ENCODE measurements around the gene ZNF124.
"Not testable (repeated sequence)": the region's sequence is repeated elsewhere in the genome, so short reads cannot be mapped to it uniquely, and the experiment has no call there.

Gene ZNF124

DNA sequence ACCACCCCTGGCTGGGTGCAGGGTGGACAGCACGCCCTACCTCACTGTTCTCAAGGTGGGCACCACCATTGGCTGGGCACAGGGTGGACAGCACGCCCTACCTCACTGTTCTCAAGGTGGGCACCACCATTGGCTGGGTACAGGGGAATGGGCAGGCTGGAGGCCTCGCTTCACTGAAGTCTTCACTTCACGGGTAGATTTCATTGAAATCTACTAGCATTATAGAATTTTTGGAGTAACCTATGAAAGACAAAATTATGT, 51.5 kb downstream of the ZNF124 start:
- not testable (repeated sequence) for H2BK12ac ChIP-seq (ENCODE audit: low read length in 2 of 2); H3K4ac ChIP-seq (ENCODE audit: low read depth in 1 of 2, low read length in 2 of 2); DNase-seq; H3K27me3 ChIP-seq (ENCODE audit: control insufficient read depth in 1 of 2, insufficient read depth in 1 of 2, low read length in 2 of 2); H3K14ac ChIP-seq (ENCODE audit: low read length in 2 of 2); H3K79me1 ChIP-seq (replicated peaks; ENCODE audit: low read length, poor library complexity, severe bottlenecking); H3K9me3 ChIP-seq (ENCODE audit: control insufficient read depth, low read length); H2AK5ac ChIP-seq (ENCODE audit: low read length, severe bottlenecking); H3K18ac ChIP-seq (ENCODE audit: low read depth in 1 of 2, low read length in 2 of 2); H2BK15ac ChIP-seq (ENCODE audit: low read depth, poor library complexity, severe bottlenecking); H3K23ac ChIP-seq (ENCODE audit: low read length in 2 of 2); H4K91ac ChIP-seq (ENCODE audit: low read length); H3K4me2 ChIP-seq (ENCODE audit: low read length, poor library complexity, severe bottlenecking); H3K27ac ChIP-seq (ENCODE audit: low read length, poor library complexity, severe bottlenecking); H3K4me3 ChIP-seq (ENCODE audit: insufficient read depth in 1 of 2, low read depth in 1 of 2, low read length in 2 of 2); H2BK120ac ChIP-seq (ENCODE audit: low read depth, low read length); H3K9ac ChIP-seq (ENCODE audit: low read length); H3K36me3 ChIP-seq (ENCODE audit: control insufficient read depth in 1 of 2, insufficient read depth in 2 of 2, low read depth in 1 of 2, low read length in 2 of 2); H4K8ac ChIP-seq (ENCODE audit: low read length); H2AFZ ChIP-seq (ENCODE audit: low read depth, low read length); H2BK5ac ChIP-seq (ENCODE audit: low read depth, low read length, poor library complexity, severe bottlenecking); H3K4me1 ChIP-seq (ENCODE audit: control insufficient read depth, insufficient read depth, low read depth, low read length)
- 98% methylated on average over 2 of the region's 4 CpGs for WGBS

GRCh38 chr1:247119600-247120407, 52.0 kb downstream of the ZNF124 start:
- Histone ChIP-seq H3K14ac (ENCODE audit: low read length in 2 of 2) (no peak overlapping the region), H3K27me3 (ENCODE audit: control insufficient read depth in 1 of 2, insufficient read depth in 1 of 2, low read length in 2 of 2) (no peaks in the 10 kb centered on the region), H3K4ac (ENCODE audit: low read depth in 1 of 2, low read length in 2 of 2) (no peak overlapping the region), H3K9ac (ENCODE audit: low read length) (no peak overlapping the region), H3K4me3 (ENCODE audit: insufficient read depth in 1 of 2, low read depth in 1 of 2, low read length in 2 of 2) (no peak overlapping the region), H2AK5ac (ENCODE audit: low read length, severe bottlenecking) (peak overlapping the region; percentile 12), H2BK5ac (ENCODE audit: low read depth, low read length, poor library complexity, severe bottlenecking) (no peak overlapping the region), H3K23ac (ENCODE audit: low read length in 2 of 2) (peak overlapping the region in 1 of 2 experiments; percentile 24), H3K79me1 (replicated peaks; ENCODE audit: low read length, poor library complexity, severe bottlenecking) (no peaks in the 10 kb centered on the region), H3K18ac (ENCODE audit: low read depth in 1 of 2, low read length in 2 of 2) (no peak overlapping the region), H4K8ac (ENCODE audit: low read length) (no peak overlapping the region), H2BK15ac (ENCODE audit: low read depth, poor library complexity, severe bottlenecking) (no peak overlapping the region), H3K9me3 (ENCODE audit: control insufficient read depth, low read length) (no peaks in the 10 kb centered on the region), H3K36me3 (ENCODE audit: control insufficient read depth in 1 of 2, insufficient read depth in 2 of 2, low read depth in 1 of 2, low read length in 2 of 2) (no peaks in the 10 kb centered on the region), H3K27ac (ENCODE audit: low read length, poor library complexity, severe bottlenecking) (no peak overlapping the region), H2BK12ac (ENCODE audit: low read length in 2 of 2) (no peak overlapping the region), H4K91ac (ENCODE audit: low read length) (no peak overlapping the region), H2AFZ (ENCODE audit: low read depth, low read length) (no peak overlapping the region), H2BK120ac (ENCODE audit: low read depth, low read length) (no peak overlapping the region), H3K4me2 (ENCODE audit: low read length, poor library complexity, severe bottlenecking) (no peak overlapping the region), H3K4me1 (ENCODE audit: control insufficient read depth, insufficient read depth, low read depth, low read length) (peaks cover 2% of the 10 kb centered on the region)
- 93% methylated on average over 22 of the region's 22 CpGs for WGBS
- DNase-seq, result no peak

DNA sequence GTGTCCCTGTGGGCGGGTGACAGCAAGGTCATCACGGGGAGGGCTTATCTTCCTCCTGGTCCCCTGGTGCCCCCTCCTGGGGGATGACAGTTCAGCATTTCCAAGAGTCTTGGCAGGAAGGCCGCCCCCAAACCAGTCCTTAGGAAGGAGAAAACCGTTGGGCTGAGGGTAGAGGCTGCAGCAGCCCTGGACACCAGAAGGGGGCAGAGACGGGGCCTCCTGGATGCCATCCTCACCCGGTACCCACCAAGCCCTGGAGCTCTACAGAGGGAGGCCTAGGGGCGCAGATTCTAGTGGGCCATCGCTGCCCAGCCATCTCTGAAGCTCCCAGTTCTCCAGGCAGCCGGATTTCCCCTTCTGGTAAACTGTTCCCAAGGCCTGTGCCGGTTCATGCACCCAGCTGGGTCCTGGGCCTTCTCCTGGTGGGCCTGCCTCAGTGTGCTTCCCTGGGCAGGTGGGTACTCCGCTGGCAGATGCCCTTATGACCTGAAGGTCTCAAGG, 52.8 kb downstream of the ZNF124 start:
- no peak for DNase-seq
- Histone ChIP-seq H3K4me3 (ENCODE audit: insufficient read depth in 1 of 2, low read depth in 1 of 2, low read length in 2 of 2) (no peak overlapping the region), H3K79me1 (replicated peaks; ENCODE audit: low read length, poor library complexity, severe bottlenecking) (no peaks in the 10 kb centered on the region), H3K9me3 (ENCODE audit: control insufficient read depth, low read length) (no peaks in the 10 kb centered on the region), H3K18ac (ENCODE audit: low read depth in 1 of 2, low read length in 2 of 2) (no peak overlapping the region), H2BK12ac (ENCODE audit: low read length in 2 of 2) (no peak overlapping the region), H3K23ac (ENCODE audit: low read length in 2 of 2) (no peak overlapping the region), H3K4me1 (ENCODE audit: control insufficient read depth, insufficient read depth, low read depth, low read length) (peaks cover 2% of the 10 kb centered on the region), H3K14ac (ENCODE audit: low read length in 2 of 2) (no peak overlapping the region), H3K27me3 (ENCODE audit: control insufficient read depth in 1 of 2, insufficient read depth in 1 of 2, low read length in 2 of 2) (no peaks in the 10 kb centered on the region), H2AK5ac (ENCODE audit: low read length, severe bottlenecking) (no peak overlapping the region), H3K27ac (ENCODE audit: low read length, poor library complexity, severe bottlenecking) (no peak overlapping the region), H2BK5ac (ENCODE audit: low read depth, low read length, poor library complexity, severe bottlenecking) (no peak overlapping the region), H3K4ac (ENCODE audit: low read depth in 1 of 2, low read length in 2 of 2) (no peak overlapping the region), H3K4me2 (ENCODE audit: low read length, poor library complexity, severe bottlenecking) (no peak overlapping the region), H4K8ac (ENCODE audit: low read length) (no peak overlapping the region), H4K91ac (ENCODE audit: low read length) (no peak overlapping the region), H3K9ac (ENCODE audit: low read length) (no peak overlapping the region), H3K36me3 (ENCODE audit: control insufficient read depth in 1 of 2, insufficient read depth in 2 of 2, low read depth in 1 of 2, low read length in 2 of 2) (no peaks in the 10 kb centered on the region), H2BK15ac (ENCODE audit: low read depth, poor library complexity, severe bottlenecking) (no peak overlapping the region), H2AFZ (ENCODE audit: low read depth, low read length) (no peak overlapping the region), H2BK120ac (ENCODE audit: low read depth, low read length) (no peak overlapping the region)
- WGBS, result 69% methylated on average over 11 of the region's 11 CpGs

GRCh38 chr1:247115545-247115944, 56.3 kb downstream of the ZNF124 start:
- H3K4me2 ChIP-seq (ENCODE audit: low read length, poor library complexity, severe bottlenecking), result no peak overlapping the region
- no peak overlapping the region for H3K18ac ChIP-seq (ENCODE audit: low read depth in 1 of 2, low read length in 2 of 2)
- no peak overlapping the region for H3K4me3 ChIP-seq (ENCODE audit: insufficient read depth in 1 of 2, low read depth in 1 of 2, low read length in 2 of 2)
- peaks cover 24% of the 10 kb centered on the region for H3K4me1 ChIP-seq (ENCODE audit: control insufficient read depth, insufficient read depth, low read depth, low read length)
- H2BK12ac ChIP-seq (ENCODE audit: low read length in 2 of 2), result no peak overlapping the region
- 87% methylated on average over 7 of the region's 12 CpGs for WGBS
- H4K91ac ChIP-seq (ENCODE audit: low read length), result no peak overlapping the region
- H3K36me3 ChIP-seq (ENCODE audit: control insufficient read depth in 1 of 2, insufficient read depth in 2 of 2, low read depth in 1 of 2, low read length in 2 of 2), result no peaks in the 10 kb centered on the region
- H3K9me3 ChIP-seq (ENCODE audit: control insufficient read depth, low read length), result no peaks in the 10 kb centered on the region
- H2AFZ ChIP-seq (ENCODE audit: low read depth, low read length), result no peak overlapping the region
- no peak overlapping the region for H2BK5ac ChIP-seq (ENCODE audit: low read depth, low read length, poor library complexity, severe bottlenecking)
- H4K8ac ChIP-seq (ENCODE audit: low read length), result no peak overlapping the region
- H3K79me1 ChIP-seq (replicated peaks; ENCODE audit: low read length, poor library complexity, severe bottlenecking), result peaks cover 2% of the 10 kb centered on the region
- H2BK120ac ChIP-seq (ENCODE audit: low read depth, low read length), result no peak overlapping the region
- H3K27me3 ChIP-seq (ENCODE audit: control insufficient read depth in 1 of 2, insufficient read depth in 1 of 2, low read length in 2 of 2), result no peaks in the 10 kb centered on the region
- no peak overlapping the region for H3K23ac ChIP-seq (ENCODE audit: low read length in 2 of 2)
- H3K14ac ChIP-seq (ENCODE audit: low read length in 2 of 2), result no peak overlapping the region
- H3K27ac ChIP-seq (ENCODE audit: low read length, poor library complexity, severe bottlenecking), result no peak overlapping the region
- no peak overlapping the region for H3K9ac ChIP-seq (ENCODE audit: low read length)
- no peak overlapping the region for H3K4ac ChIP-seq (ENCODE audit: low read depth in 1 of 2, low read length in 2 of 2)
- no peak overlapping the region for H2AK5ac ChIP-seq (ENCODE audit: low read length, severe bottlenecking)
- DNase-seq, result no peak
- no peak overlapping the region for H2BK15ac ChIP-seq (ENCODE audit: low read depth, poor library complexity, severe bottlenecking)
